ENCODE measurements around the gene TMEM45A. TPM values are rescaled to one million over a fixed set of nuclear protein-coding genes. Genes with fewer than 3 reads are reported as not detected.
"Not testable (repeated sequence)": the region's sequence is repeated elsewhere in the genome, so short reads cannot be mapped to it uniquely, and the experiment has no call there.

TMEM45A gene
- total RNA-seq, 2 donors from 2014 or later, result 1.9 to 4.6 TPM

- intact Hi-C loops (cut with DNase I, micrococcal nuclease); ATAC-seq; DNase-seq: not testable (repeated sequence)
Observed at GRCh38 chr3:100478521-100478920, 13.9 kb upstream of the TMEM45A start.

GRCh38 chr3:100480081-100480480 is 12.3 kb upstream of the TMEM45A start:
- no peak for ATAC-seq
- no peak for DNase-seq
- intact Hi-C loops (cut with DNase I, micrococcal nuclease), result no loop called here

- no peak for ATAC-seq
- intact Hi-C loops (cut with DNase I, micrococcal nuclease), result no loop called here
- DNase-seq, result no peak
Observed at GRCh38 chr3:100482176-100482575, 10.2 kb upstream of the TMEM45A start.

GRCh38 chr3:100483529-100483928 is 8.9 kb upstream of the TMEM45A start:
- ATAC-seq (no peak), DNase-seq (no peak)
- intact Hi-C loops (cut with DNase I, micrococcal nuclease), result no loop called here

- ATAC-seq, result no peak
- DNase-seq, result no peak
- intact Hi-C loops (cut with DNase I, micrococcal nuclease), result no loop called here
Observed at GRCh38 chr3:100486808-100487207, 5.6 kb upstream of the TMEM45A start.

- intact Hi-C loops (cut with DNase I, micrococcal nuclease), result no loop called here
- DNase-seq (no peak), ATAC-seq (no peak)
Observed at GRCh38 chr3:100489118-100489517, 3.3 kb upstream of the TMEM45A start.

GRCh38 chr3:100496711-100497261 is 4.4 kb downstream of the TMEM45A start:
- ATAC-seq, result no peak
- no peak for DNase-seq
- intact Hi-C loops (cut with DNase I, micrococcal nuclease), result no loop called here

- intact Hi-C loops (cut with DNase I, micrococcal nuclease), result no loop called here
- no peak for DNase-seq
- no peak for ATAC-seq
Observed at GRCh38 chr3:100499651-100500050, 7.2 kb downstream of the TMEM45A start.

- intact Hi-C loops (cut with DNase I, micrococcal nuclease), result no loop called here
- no peak for DNase-seq
- ATAC-seq, result no peak
Observed at GRCh38 chr3:100500320-100500880, 8.0 kb downstream of the TMEM45A start.

GRCh38 chr3:100503448-100503847 is 11.0 kb downstream of the TMEM45A start:
- intact Hi-C loops (cut with DNase I, micrococcal nuclease), result no loop called here
- DNase-seq (no peak), ATAC-seq (no peak)

GRCh38 chr3:100506355-100506754 is 13.9 kb downstream of the TMEM45A start:
- DNase-seq, result no peak
- ATAC-seq, result no peak
- intact Hi-C loops (cut with DNase I, micrococcal nuclease), result no loop called here

- DNase-seq; ATAC-seq; intact Hi-C loops (cut with DNase I, micrococcal nuclease): not testable (repeated sequence)
Observed at GRCh38 chr3:100509818-100510217, 17.4 kb downstream of the TMEM45A start.

- ATAC-seq (peak; percentile 29), DNase-seq (no peak)
- intact Hi-C loops (cut with DNase I, micrococcal nuclease), result no loop called here
Observed at GRCh38 chr3:100516232-100516631, 23.8 kb downstream of the TMEM45A start.

GRCh38 chr3:100516838-100517237 is 24.4 kb downstream of the TMEM45A start:
- no peak for DNase-seq
- intact Hi-C loops (cut with DNase I, micrococcal nuclease), result no loop called here
- ATAC-seq, result no peak

GRCh38 chr3:100517276-100517675 is 24.9 kb downstream of the TMEM45A start:
- intact Hi-C loops (cut with DNase I, micrococcal nuclease), result no loop called here
- DNase-seq (no peak), ATAC-seq (no peak)

GRCh38 chr3:100518244-100518643 is 25.8 kb downstream of the TMEM45A start:
- intact Hi-C loops (cut with DNase I, micrococcal nuclease), result no loop called here
- ATAC-seq (no peak), DNase-seq (no peak)

- intact Hi-C loops (cut with DNase I, micrococcal nuclease), result no loop called here
- DNase-seq (no peak), ATAC-seq (no peak)
Observed at GRCh38 chr3:100518983-100519382, 26.6 kb downstream of the TMEM45A start.

- DNase-seq, result no peak
- intact Hi-C loops (cut with DNase I, micrococcal nuclease), result no loop called here
- ATAC-seq, result no peak
Observed at GRCh38 chr3:100521439-100521845, 29.0 kb downstream of the TMEM45A start.

- no peak for ATAC-seq
- intact Hi-C loops (cut with DNase I, micrococcal nuclease), result no loop called here
- DNase-seq, result no peak
Observed at GRCh38 chr3:100522125-100522524, 29.7 kb downstream of the TMEM45A start.

GRCh38 chr3:100523050-100523760 is 30.8 kb downstream of the TMEM45A start:
- intact Hi-C loops (cut with DNase I, micrococcal nuclease), result no loop called here
- DNase-seq (no peak), ATAC-seq (no peak)
